NCI-H1930 (cell line): ENCODE results near the gene DNAL4.

Experiments
- DNase-seq, 2 experiments: peaks; one replicate each; lab custom pipeline; 2025; lab: John Stamatoyannopoulos, UW

The DNAL4 gene

GRCh38 chr22:38740116-38740723 lies 53.7 kb downstream of the DNAL4 start:
- no peak for DNase-seq

- no peak for DNase-seq
These were observed 54.5 kb downstream of the DNAL4 start for GRCh38 chr22:38739300-38740055.

- no peak for DNase-seq
These were observed 55.4 kb downstream of the DNAL4 start for GRCh38 chr22:38738475-38739070.

- DNase-seq, result no peak
These were observed 56.5 kb downstream of the DNAL4 start for GRCh38 chr22:38737302-38738060.

- DNase-seq, result no peak
These were observed 57.7 kb downstream of the DNAL4 start for GRCh38 chr22:38736257-38736570.

GRCh38 chr22:38735465-38736256 lies 58.3 kb downstream of the DNAL4 start:
- DNase-seq, result no peak

- DNase-seq, result no peak
These were observed 58.8 kb downstream of the DNAL4 start for GRCh38 chr22:38735126-38735464.

- no peak for DNase-seq
These were observed 59.4 kb downstream of the DNAL4 start for GRCh38 chr22:38734421-38735100.

- DNase-seq, result no peak
These were observed 60.1 kb downstream of the DNAL4 start for GRCh38 chr22:38733724-38734381.

- no peak for DNase-seq
These were observed 60.6 kb downstream of the DNAL4 start for GRCh38 chr22:38733329-38733723.

GRCh38 chr22:38732251-38732815 lies 61.6 kb downstream of the DNAL4 start:
- DNase-seq, result no peak

- no peak for DNase-seq
These were observed 62.2 kb downstream of the DNAL4 start for GRCh38 chr22:38731703-38732161.

- no peak for DNase-seq
These were observed 63.5 kb downstream of the DNAL4 start for GRCh38 chr22:38730411-38730871.

GRCh38 chr22:38729946-38730345 lies 64.0 kb downstream of the DNAL4 start:
- no peak for DNase-seq

GRCh38 chr22:38728871-38729796 lies 64.8 kb downstream of the DNAL4 start:
- DNase-seq, result no peak
